Heart left ventricle (tissue), 13 donors: ENCODE results near the gene CACNA1C.

Experiments
- POLR2A ChIP-seq, 2 donors: fragments of 450-650 bp; IDR thresholded peaks; one replicate each; pipeline ENCODE4 v1.6.1; 2017; ENCODE audit warnings: antibody characterized with exemption in 2 of 2, mild to moderate bottlenecking in 2 of 2, moderate library complexity in 2 of 2
- TF ChIP-seq, protein P1 (sequence below), 12 donors: fragments of 200-600 bp; sonication (generic) in 4 of 12; IDR thresholded peaks; one replicate each; pipeline versions ENCODE4 v1.5.0 to v1.8.0; 2018 to 2022; ENCODE audit warnings: antibody characterized with exemption in 12 of 12, mild to moderate bottlenecking in 5 of 12
- donor health status: ischemic (EF 13 %, LVEDD 7.1; RV severe dilation, severe dysfunction).
- donor health status: DM: no; HTN: yes; CAD: no.
- donor health status: DM: no; HTN: no; CAD: no.
- donor health status: ischemic (EF 25% LVEDD 6.9; RV normal size, moderate dysfunction).
- donor health status: ischemic (EF 25% LVEDD 5.7; RV mildly dilated, moderate dysfunction).
- donor health status: ischemic (EF 35%, LVEDD 5.7; RV mildly dilated, moderate dysfunction).
- donor health status: nonischemic (EF 11% LVEDD 7.7; RV severe dilation, severe dysfunction).
- donor health status: DM: yes; HTN: yes; CAD: no.
- donor health status: PGD.
- donor health status: ischemic (EF 29% LVEDD 5.4; RV normal size, mild dysfunction).
- donor health status: nonischemic (EF 23%, LVEDD 6.1; RV moderate dilation, normal function).

DNA sequence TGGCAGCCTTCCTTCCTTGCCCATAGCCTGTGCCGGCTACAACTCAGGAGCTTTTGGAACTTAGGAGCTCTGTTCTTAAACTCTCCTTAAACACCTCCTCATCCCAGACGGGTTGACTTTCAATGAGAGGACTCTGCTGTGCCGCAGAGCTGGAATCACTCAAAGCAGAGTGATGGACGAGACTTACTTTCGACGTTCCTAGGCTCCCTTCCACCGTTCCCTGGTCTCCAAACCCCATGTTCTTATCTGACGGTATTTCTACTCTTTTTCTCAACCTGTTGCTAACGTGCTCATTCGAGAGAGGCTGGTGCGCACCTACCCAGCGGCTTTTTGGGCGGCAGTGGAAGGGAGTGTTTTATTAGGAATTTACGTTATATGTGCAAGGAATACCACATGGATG lies 232.7 kb downstream of the CACNA1C start:
- TF ChIP-seq, protein P1, sequence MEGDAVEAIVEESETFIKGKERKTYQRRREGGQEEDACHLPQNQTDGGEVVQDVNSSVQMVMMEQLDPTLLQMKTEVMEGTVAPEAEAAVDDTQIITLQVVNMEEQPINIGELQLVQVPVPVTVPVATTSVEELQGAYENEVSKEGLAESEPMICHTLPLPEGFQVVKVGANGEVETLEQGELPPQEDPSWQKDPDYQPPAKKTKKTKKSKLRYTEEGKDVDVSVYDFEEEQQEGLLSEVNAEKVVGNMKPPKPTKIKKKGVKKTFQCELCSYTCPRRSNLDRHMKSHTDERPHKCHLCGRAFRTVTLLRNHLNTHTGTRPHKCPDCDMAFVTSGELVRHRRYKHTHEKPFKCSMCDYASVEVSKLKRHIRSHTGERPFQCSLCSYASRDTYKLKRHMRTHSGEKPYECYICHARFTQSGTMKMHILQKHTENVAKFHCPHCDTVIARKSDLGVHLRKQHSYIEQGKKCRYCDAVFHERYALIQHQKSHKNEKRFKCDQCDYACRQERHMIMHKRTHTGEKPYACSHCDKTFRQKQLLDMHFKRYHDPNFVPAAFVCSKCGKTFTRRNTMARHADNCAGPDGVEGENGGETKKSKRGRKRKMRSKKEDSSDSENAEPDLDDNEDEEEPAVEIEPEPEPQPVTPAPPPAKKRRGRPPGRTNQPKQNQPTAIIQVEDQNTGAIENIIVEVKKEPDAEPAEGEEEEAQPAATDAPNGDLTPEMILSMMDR (IDR thresholded peaks at IDR 0.05) = no peak
- TF ChIP-seq POLR2A (IDR thresholded peaks at IDR 0.05) = no peak
